Measurements from ENCODE around the gene PGBD5.

PGBD5 gene

GRCh38 chr1:230287674-230288315 is 138.3 kb downstream of the PGBD5 start:
- Histone ChIP-seq H3K27me3 (ENCODE audit: control insufficient read depth, insufficient read depth, low read length) (peaks cover under 1% of the 10 kb centered on the region), H3K9ac (ENCODE audit: low read depth, low read length) (no peak overlapping the region), H3K36me3 (ENCODE audit: control insufficient read depth, insufficient read depth, low read length) (no peaks in the 10 kb centered on the region), H3K9me3 (ENCODE audit: control insufficient read depth, insufficient read depth, low read length) (no peaks in the 10 kb centered on the region), H3K4me1 (ENCODE audit: control insufficient read depth, insufficient read depth, low read length) (no peaks in the 10 kb centered on the region), H3K4me3 (ENCODE audit: low read depth, low read length) (no peak overlapping the region)

DNA sequence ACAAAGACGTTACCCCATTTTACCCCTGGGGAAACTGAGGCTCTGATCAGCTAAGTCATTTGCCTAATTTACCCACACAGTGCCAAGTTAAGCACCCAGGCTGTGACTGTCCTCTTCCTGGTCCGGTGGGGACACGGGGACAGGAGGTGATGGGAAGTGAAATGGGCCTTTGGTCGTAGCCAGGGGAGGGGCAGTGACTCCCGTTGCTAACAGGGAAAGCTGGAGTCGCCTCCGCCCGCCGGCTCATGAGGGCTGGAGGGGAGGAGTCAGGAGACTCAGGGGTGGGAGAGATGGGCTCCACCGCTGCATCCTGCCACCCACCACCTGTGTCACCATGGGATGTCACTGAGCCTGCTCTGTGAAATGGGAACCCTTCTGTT is 139.3 kb downstream of the PGBD5 start:
- H3K4me3 ChIP-seq (ENCODE audit: low read depth, low read length), result no peak overlapping the region

DNA sequence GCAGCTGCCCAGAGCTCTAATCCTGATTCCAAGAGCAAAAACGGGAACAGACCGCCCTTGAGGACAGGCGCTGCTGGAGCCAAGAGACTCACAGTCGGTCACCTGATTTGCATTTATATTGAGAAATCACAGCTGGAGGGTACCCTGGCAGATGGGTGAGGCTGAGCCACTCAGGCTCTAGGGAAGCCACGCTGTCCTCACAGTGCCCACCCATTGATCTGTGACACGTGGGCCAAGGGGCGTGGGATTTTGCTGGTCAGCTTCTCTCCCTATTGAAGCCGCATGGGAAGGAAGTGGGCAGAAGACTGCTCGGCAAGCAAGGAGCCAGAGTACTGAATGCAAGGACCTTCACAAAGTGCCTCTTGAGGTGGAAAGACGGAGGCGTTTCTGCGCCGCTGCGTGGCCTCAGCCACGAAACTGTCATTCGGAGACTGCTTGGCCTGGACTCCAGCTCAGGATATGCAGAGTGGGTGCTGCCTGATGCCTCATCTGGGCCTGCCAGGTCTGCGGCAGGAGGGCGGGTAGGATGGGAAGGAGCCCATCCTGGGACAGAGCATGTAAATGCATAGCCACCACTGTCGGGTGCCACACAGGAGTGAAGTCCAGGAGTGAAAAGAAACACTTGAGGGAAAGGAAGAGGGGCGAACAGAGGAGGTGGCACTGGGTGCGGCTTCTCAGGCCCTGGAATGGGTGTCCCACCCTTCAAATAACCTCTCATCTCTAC is 139.8 kb downstream of the PGBD5 start:
- Histone ChIP-seq H3K4me1 (ENCODE audit: control insufficient read depth, insufficient read depth, low read length) (no peaks in the 10 kb centered on the region), H3K4me3 (ENCODE audit: low read depth, low read length) (no peak overlapping the region), H3K9ac (ENCODE audit: low read depth, low read length) (no peak overlapping the region), H3K9me3 (ENCODE audit: control insufficient read depth, insufficient read depth, low read length) (no peaks in the 10 kb centered on the region), H3K36me3 (ENCODE audit: control insufficient read depth, insufficient read depth, low read length) (no peaks in the 10 kb centered on the region), H3K27me3 (ENCODE audit: control insufficient read depth, insufficient read depth, low read length) (no peaks in the 10 kb centered on the region)

More for the DNA sequence above, 139.3 kb downstream of the PGBD5 start:
- H3K27me3 ChIP-seq (ENCODE audit: control insufficient read depth, insufficient read depth, low read length), result no peaks in the 10 kb centered on the region
- H3K9me3 ChIP-seq (ENCODE audit: control insufficient read depth, insufficient read depth, low read length), result no peaks in the 10 kb centered on the region
- no peaks in the 10 kb centered on the region for H3K36me3 ChIP-seq (ENCODE audit: control insufficient read depth, insufficient read depth, low read length)
- H3K9ac ChIP-seq (ENCODE audit: low read depth, low read length), result no peak overlapping the region
- no peaks in the 10 kb centered on the region for H3K4me1 ChIP-seq (ENCODE audit: control insufficient read depth, insufficient read depth, low read length)

GRCh38 chr1:230285351-230285750 is 140.8 kb downstream of the PGBD5 start:
- Histone ChIP-seq H3K9ac (ENCODE audit: low read depth, low read length) (no peak overlapping the region), H3K36me3 (ENCODE audit: control insufficient read depth, insufficient read depth, low read length) (no peaks in the 10 kb centered on the region), H3K4me3 (ENCODE audit: low read depth, low read length) (no peak overlapping the region), H3K27me3 (ENCODE audit: control insufficient read depth, insufficient read depth, low read length) (no peaks in the 10 kb centered on the region), H3K4me1 (ENCODE audit: control insufficient read depth, insufficient read depth, low read length) (no peaks in the 10 kb centered on the region), H3K9me3 (ENCODE audit: control insufficient read depth, insufficient read depth, low read length) (no peaks in the 10 kb centered on the region)

DNA sequence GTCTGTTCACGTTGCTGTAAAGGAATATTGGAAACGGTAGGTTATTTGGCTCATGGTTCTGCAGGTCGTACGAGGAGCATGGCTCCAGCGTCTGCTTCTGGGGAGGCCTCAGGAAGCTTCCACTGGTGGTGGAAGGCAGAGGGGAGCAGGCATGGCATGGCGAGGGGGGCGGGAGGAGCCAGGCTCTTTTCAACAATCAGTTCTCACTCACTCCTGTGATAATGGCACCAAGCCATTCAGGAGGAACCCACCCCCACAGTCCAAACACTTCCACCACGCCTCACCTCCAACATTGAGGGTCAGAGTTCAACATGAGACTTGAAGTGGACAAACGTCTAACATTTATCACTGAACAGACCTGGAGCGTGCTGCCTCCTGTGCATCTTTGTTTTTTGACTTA is 141.2 kb downstream of the PGBD5 start:
- no peaks in the 10 kb centered on the region for H3K4me1 ChIP-seq (ENCODE audit: control insufficient read depth, insufficient read depth, low read length)
- no peaks in the 10 kb centered on the region for H3K27me3 ChIP-seq (ENCODE audit: control insufficient read depth, insufficient read depth, low read length)
- H3K4me3 ChIP-seq (ENCODE audit: low read depth, low read length), result no peak overlapping the region
- H3K9me3 ChIP-seq (ENCODE audit: control insufficient read depth, insufficient read depth, low read length), result no peaks in the 10 kb centered on the region
- no peaks in the 10 kb centered on the region for H3K36me3 ChIP-seq (ENCODE audit: control insufficient read depth, insufficient read depth, low read length)
- no peak overlapping the region for H3K9ac ChIP-seq (ENCODE audit: low read depth, low read length)

- Histone ChIP-seq H3K27me3 (ENCODE audit: control insufficient read depth, insufficient read depth, low read length) (no peaks in the 10 kb centered on the region), H3K9ac (ENCODE audit: low read depth, low read length) (no peak overlapping the region), H3K36me3 (ENCODE audit: control insufficient read depth, insufficient read depth, low read length) (peaks cover 3% of the 10 kb centered on the region), H3K9me3 (ENCODE audit: control insufficient read depth, insufficient read depth, low read length) (no peaks in the 10 kb centered on the region), H3K4me3 (ENCODE audit: low read depth, low read length) (no peak overlapping the region), H3K4me1 (ENCODE audit: control insufficient read depth, insufficient read depth, low read length) (no peaks in the 10 kb centered on the region)
These were observed 142.5 kb downstream of the PGBD5 start for GRCh38 chr1:230283678-230284077.

- no peaks in the 10 kb centered on the region for H3K9me3 ChIP-seq (ENCODE audit: control insufficient read depth, insufficient read depth, low read length)
- H3K4me3 ChIP-seq (ENCODE audit: low read depth, low read length), result no peak overlapping the region
- H3K4me1 ChIP-seq (ENCODE audit: control insufficient read depth, insufficient read depth, low read length), result peaks cover 3% of the 10 kb centered on the region
- H3K27me3 ChIP-seq (ENCODE audit: control insufficient read depth, insufficient read depth, low read length), result no peaks in the 10 kb centered on the region
- H3K9ac ChIP-seq (ENCODE audit: low read depth, low read length), result no peak overlapping the region
- peaks cover 3% of the 10 kb centered on the region for H3K36me3 ChIP-seq (ENCODE audit: control insufficient read depth, insufficient read depth, low read length)
These were observed 144.0 kb downstream of the PGBD5 start for GRCh38 chr1:230282157-230282556.

GRCh38 chr1:230281556-230281955 is 144.6 kb downstream of the PGBD5 start:
- H3K4me1 ChIP-seq (ENCODE audit: control insufficient read depth, insufficient read depth, low read length), result peaks cover 6% of the 10 kb centered on the region
- no peaks in the 10 kb centered on the region for H3K27me3 ChIP-seq (ENCODE audit: control insufficient read depth, insufficient read depth, low read length)
- H3K9me3 ChIP-seq (ENCODE audit: control insufficient read depth, insufficient read depth, low read length), result no peaks in the 10 kb centered on the region
- peaks cover 3% of the 10 kb centered on the region for H3K36me3 ChIP-seq (ENCODE audit: control insufficient read depth, insufficient read depth, low read length)
- H3K9ac ChIP-seq (ENCODE audit: low read depth, low read length), result no peak overlapping the region
- H3K4me3 ChIP-seq (ENCODE audit: low read depth, low read length), result no peak overlapping the region

DNA sequence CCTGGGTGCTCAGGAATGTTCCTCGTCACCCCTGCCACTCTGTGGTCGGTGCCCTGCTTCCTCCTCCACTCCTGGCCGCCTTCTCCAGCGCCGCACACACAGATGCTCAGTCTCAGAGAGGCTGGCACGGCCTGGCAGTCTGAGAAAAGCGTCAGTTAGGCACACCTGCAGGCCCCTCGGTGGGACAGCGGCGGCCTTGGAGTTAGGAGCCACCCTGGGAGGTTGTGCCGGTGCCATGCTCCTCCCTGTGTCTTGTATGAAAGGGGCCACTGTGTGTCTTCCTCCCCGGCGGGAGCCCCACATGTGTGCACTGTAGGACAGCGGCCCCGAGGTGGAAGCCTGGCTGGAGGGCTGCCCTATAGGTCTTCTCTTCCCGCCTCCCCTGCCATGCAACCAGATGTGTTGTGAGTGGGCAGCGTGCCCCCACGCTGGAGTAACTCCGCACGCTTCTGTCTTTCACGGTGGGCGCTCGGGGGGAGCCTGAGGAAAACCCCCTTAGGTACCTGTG is 145.2 kb downstream of the PGBD5 start:
- H3K27me3 ChIP-seq (ENCODE audit: control insufficient read depth, insufficient read depth, low read length), result no peaks in the 10 kb centered on the region
- no peaks in the 10 kb centered on the region for H3K9me3 ChIP-seq (ENCODE audit: control insufficient read depth, insufficient read depth, low read length)
- H3K4me3 ChIP-seq (ENCODE audit: low read depth, low read length), result no peak overlapping the region
- H3K9ac ChIP-seq (ENCODE audit: low read depth, low read length), result no peak overlapping the region
- peaks cover 6% of the 10 kb centered on the region for H3K4me1 ChIP-seq (ENCODE audit: control insufficient read depth, insufficient read depth, low read length)
- peaks cover 3% of the 10 kb centered on the region for H3K36me3 ChIP-seq (ENCODE audit: control insufficient read depth, insufficient read depth, low read length)

DNA sequence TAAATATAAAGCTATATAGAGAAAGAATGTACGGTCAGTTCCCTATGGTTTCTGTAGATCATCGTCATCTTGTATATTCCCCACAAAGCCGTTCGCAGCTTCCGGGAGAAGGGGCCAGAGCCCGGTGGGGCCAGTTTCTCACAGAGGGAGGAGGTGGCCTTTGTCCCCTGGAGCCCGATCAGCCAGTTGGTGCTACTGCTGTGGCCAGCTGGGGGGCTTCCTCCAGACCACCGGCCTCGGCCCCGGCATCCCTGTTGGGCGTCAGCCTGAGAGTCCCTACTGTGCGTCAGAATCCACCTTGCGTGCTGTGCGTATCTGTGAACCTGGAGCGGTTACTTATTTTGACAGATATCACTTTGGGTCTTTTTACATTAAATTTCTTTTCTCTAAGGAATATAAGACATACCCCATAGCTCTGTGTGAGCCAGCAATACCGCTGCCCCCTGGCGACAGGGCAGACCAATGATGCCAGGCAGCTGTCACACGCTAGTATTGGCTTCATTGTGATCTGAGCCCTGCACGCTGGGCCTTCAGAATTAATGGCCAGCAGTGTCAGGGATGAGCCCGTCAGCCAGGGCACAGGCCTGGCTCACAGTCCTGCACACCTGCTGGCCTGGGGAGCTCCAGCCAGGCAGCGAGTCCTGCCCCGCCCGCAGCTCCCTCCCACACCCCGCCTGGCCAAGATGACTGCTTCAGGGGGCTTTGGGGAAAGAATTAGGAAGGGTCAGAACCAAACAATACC is 145.9 kb downstream of the PGBD5 start:
- H3K4me3 ChIP-seq (ENCODE audit: low read depth, low read length), result no peak overlapping the region
- H3K9ac ChIP-seq (ENCODE audit: low read depth, low read length), result no peak overlapping the region
- no peaks in the 10 kb centered on the region for H3K9me3 ChIP-seq (ENCODE audit: control insufficient read depth, insufficient read depth, low read length)
- no peaks in the 10 kb centered on the region for H3K27me3 ChIP-seq (ENCODE audit: control insufficient read depth, insufficient read depth, low read length)
- H3K36me3 ChIP-seq (ENCODE audit: control insufficient read depth, insufficient read depth, low read length), result peaks cover 3% of the 10 kb centered on the region
- peaks cover 6% of the 10 kb centered on the region for H3K4me1 ChIP-seq (ENCODE audit: control insufficient read depth, insufficient read depth, low read length)

DNA sequence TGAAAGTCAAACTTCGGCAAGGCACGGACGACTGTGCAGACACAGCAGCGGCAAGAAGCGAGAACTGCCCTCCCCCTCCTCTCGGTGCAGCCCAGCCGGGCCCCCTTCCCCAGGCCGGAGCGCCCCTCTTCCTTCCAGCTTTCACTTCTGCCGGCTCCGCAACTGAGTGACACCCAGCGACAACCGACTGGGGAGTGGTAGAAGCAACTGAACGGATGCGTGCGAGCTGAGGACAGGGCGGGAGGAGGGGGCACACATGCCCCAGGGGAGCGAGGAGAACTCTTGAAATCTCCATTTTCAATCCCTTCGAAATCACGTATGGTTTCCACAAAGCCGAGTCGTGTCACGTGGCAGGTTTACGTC is 146.6 kb downstream of the PGBD5 start:
- Histone ChIP-seq H3K9me3 (ENCODE audit: control insufficient read depth, insufficient read depth, low read length) (no peaks in the 10 kb centered on the region), H3K4me1 (ENCODE audit: control insufficient read depth, insufficient read depth, low read length) (peaks cover 6% of the 10 kb centered on the region), H3K36me3 (ENCODE audit: control insufficient read depth, insufficient read depth, low read length) (peaks cover 3% of the 10 kb centered on the region), H3K27me3 (ENCODE audit: control insufficient read depth, insufficient read depth, low read length) (no peaks in the 10 kb centered on the region), H3K9ac (ENCODE audit: low read depth, low read length) (no peak overlapping the region), H3K4me3 (ENCODE audit: low read depth, low read length) (no peak overlapping the region)

Data from iPS-15b (cell line).